ENCODE measurements around the gene ANKRD60. TPM values are rescaled to one million over a fixed set of nuclear protein-coding genes. Genes with fewer than 3 reads are reported as not detected.

Gene ANKRD60
- total RNA-seq, 1 donor: not detected

- no peak for DNase-seq (ENCODE audit: insufficient read length, low spot score, missing footprints)
- Histone ChIP-seq H3K36me3 (ENCODE audit: insufficient read depth, low read length) (no peaks in the 10 kb centered on the region), H4K20me1 (ENCODE audit: insufficient read depth, low read length) (no peaks in the 10 kb centered on the region)
Observed at GRCh38 chr20:58177799-58178198, 50.7 kb downstream of the ANKRD60 start.

GRCh38 chr20:58175836-58176235 lies 52.6 kb downstream of the ANKRD60 start:
- Histone ChIP-seq H3K27me3 (ENCODE audit: insufficient read depth, low read length) (no peaks in the 10 kb centered on the region), H3K27ac (ENCODE audit: low read depth, low read length) (no peak overlapping the region), H3K4me2 (ENCODE audit: insufficient read depth, low read length) (no peak overlapping the region), H3K79me2 (ENCODE audit: insufficient read depth, low read length) (no peaks in the 10 kb centered on the region), H3K9me3 (ENCODE audit: low read depth, low read length) (no peaks in the 10 kb centered on the region), H4K20me1 (ENCODE audit: insufficient read depth, low read length) (no peaks in the 10 kb centered on the region), H3K4me1 (ENCODE audit: insufficient read depth, low read length) (peaks cover 23% of the 10 kb centered on the region), H3K4me3 (ENCODE audit: insufficient read depth, low read length) (no peak overlapping the region), H2AFZ (ENCODE audit: low read length) (no peak overlapping the region), H3K36me3 (ENCODE audit: insufficient read depth, low read length) (no peaks in the 10 kb centered on the region)
- peak; percentile 36 for DNase-seq (ENCODE audit: insufficient read length, low spot score, missing footprints)
- no peak for TF ChIP-seq CTCF (IDR thresholded peaks at IDR 0.05; ENCODE audit: extremely low read depth, low read depth, low read length)

More at GRCh38 chr20:58177799-58178198, 50.7 kb downstream of the ANKRD60 start:
- Histone ChIP-seq H3K4me2 (ENCODE audit: insufficient read depth, low read length) (no peak overlapping the region), H3K27ac (ENCODE audit: low read depth, low read length) (no peak overlapping the region), H3K4me1 (ENCODE audit: insufficient read depth, low read length) (peaks cover 23% of the 10 kb centered on the region), H3K9me3 (ENCODE audit: low read depth, low read length) (no peaks in the 10 kb centered on the region), H3K4me3 (ENCODE audit: insufficient read depth, low read length) (no peak overlapping the region), H3K27me3 (ENCODE audit: insufficient read depth, low read length) (peaks cover 7% of the 10 kb centered on the region), H3K79me2 (ENCODE audit: insufficient read depth, low read length) (no peaks in the 10 kb centered on the region), H2AFZ (ENCODE audit: low read length) (no peak overlapping the region)
- no peak for TF ChIP-seq CTCF (IDR thresholded peaks at IDR 0.05; ENCODE audit: extremely low read depth, low read depth, low read length)

GRCh38 chr20:58175425-58175824 lies 53.0 kb downstream of the ANKRD60 start:
- no peak for TF ChIP-seq CTCF (IDR thresholded peaks at IDR 0.05; ENCODE audit: extremely low read depth, low read depth, low read length)
- H2AFZ ChIP-seq (ENCODE audit: low read length): peak overlapping the region; percentile 94
- H3K4me1 ChIP-seq (ENCODE audit: insufficient read depth, low read length): peaks cover 23% of the 10 kb centered on the region
- H3K9me3 ChIP-seq (ENCODE audit: low read depth, low read length): no peaks in the 10 kb centered on the region
- peak; percentile 49 for DNase-seq (ENCODE audit: insufficient read length, low spot score, missing footprints)
- no peaks in the 10 kb centered on the region for H3K27me3 ChIP-seq (ENCODE audit: insufficient read depth, low read length)
- H3K79me2 ChIP-seq (ENCODE audit: insufficient read depth, low read length): no peaks in the 10 kb centered on the region
- H3K4me3 ChIP-seq (ENCODE audit: insufficient read depth, low read length): peak overlapping the region; percentile 13
- no peaks in the 10 kb centered on the region for H4K20me1 ChIP-seq (ENCODE audit: insufficient read depth, low read length)
- H3K36me3 ChIP-seq (ENCODE audit: insufficient read depth, low read length): no peaks in the 10 kb centered on the region
- H3K27ac ChIP-seq (ENCODE audit: low read depth, low read length): no peak overlapping the region
- peak overlapping the region; percentile 80 for H3K4me2 ChIP-seq (ENCODE audit: insufficient read depth, low read length)

- Histone ChIP-seq H3K36me3 (ENCODE audit: insufficient read depth, low read length) (no peaks in the 10 kb centered on the region), H2AFZ (ENCODE audit: low read length) (peak overlapping the region; percentile 94), H3K27ac (ENCODE audit: low read depth, low read length) (peak overlapping the region; percentile 61), H3K4me3 (ENCODE audit: insufficient read depth, low read length) (peak overlapping the region; percentile 66), H3K4me2 (ENCODE audit: insufficient read depth, low read length) (peak overlapping the region; percentile 80), H3K79me2 (ENCODE audit: insufficient read depth, low read length) (no peaks in the 10 kb centered on the region), H4K20me1 (ENCODE audit: insufficient read depth, low read length) (no peaks in the 10 kb centered on the region), H3K4me1 (ENCODE audit: insufficient read depth, low read length) (peaks cover 22% of the 10 kb centered on the region), H3K9me3 (ENCODE audit: low read depth, low read length) (no peaks in the 10 kb centered on the region), H3K27me3 (ENCODE audit: insufficient read depth, low read length) (no peaks in the 10 kb centered on the region)
- peak; percentile 89 for DNase-seq (ENCODE audit: insufficient read length, low spot score, missing footprints)
- TF ChIP-seq CTCF (IDR thresholded peaks at IDR 0.05; ENCODE audit: extremely low read depth, low read depth, low read length): no peak
Observed at GRCh38 chr20:58174708-58175280, 53.7 kb downstream of the ANKRD60 start.
